IPS DF 4.7 (cell line): Measurements from ENCODE around the gene CCDC191.

Source experiments
- DNase-seq: peaks from one replicate; pipeline ENCODE4 v3.0.0-alpha.2; 2013; ENCODE audit warnings: low spot score; ENCODE audit errors: extremely low read depth

Gene CCDC191

DNA sequence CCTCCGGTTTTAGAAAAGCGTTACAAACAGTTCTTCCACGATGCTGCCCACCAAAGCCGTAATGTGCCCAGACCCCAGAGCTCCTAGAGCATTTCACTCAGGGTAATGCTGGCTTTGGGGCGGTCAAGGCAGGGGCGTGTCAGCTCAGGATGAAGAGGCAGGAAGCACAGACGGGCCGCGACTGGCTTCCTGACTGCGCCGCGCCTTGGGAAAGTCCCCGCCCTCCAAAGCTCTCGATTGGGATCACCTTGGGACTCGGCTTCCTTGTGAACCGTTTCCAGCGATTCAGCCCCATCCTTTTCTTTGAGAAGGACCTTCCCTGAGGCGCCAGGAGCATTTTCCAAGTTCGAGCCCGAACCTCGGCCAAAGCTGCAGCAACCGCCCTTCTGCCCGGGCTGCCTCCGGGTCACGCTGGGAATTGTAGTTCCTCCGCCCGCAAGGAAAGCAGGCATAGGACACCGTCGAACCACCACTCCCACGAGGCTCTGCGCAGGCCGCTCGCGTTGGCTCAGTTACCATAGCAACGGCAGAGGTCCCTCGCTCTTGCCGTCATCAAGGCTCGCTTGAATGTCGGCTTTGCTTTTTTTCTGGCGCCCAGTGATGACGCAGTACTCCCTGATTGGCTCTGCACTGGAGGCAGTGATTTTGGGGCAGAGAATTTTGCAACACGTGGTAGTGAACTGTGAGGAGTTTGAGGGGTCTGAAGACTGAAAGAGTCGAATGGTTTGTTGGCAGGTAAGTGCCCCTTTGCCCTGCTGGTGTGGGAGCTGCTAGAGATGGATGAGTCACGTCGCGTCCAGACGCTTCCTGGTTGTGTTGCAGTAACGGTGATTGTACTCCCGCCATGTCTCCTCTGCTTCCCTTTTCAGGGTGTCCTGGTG is at the start of gene CCDC191, which contains the start of gene QTRT2:
Gene CCDC191 (minus strand): TSS at position 397 of the 881 bp plus-strand sequence. CDS start 60 bp downstream, at position 337.
Gene QTRT2 (plus strand): TSS at position 608 of the 881 bp plus-strand sequence. CDS start 8,521 bp downstream, outside the sequence.
- peak; percentile 98 for DNase-seq

DNA sequence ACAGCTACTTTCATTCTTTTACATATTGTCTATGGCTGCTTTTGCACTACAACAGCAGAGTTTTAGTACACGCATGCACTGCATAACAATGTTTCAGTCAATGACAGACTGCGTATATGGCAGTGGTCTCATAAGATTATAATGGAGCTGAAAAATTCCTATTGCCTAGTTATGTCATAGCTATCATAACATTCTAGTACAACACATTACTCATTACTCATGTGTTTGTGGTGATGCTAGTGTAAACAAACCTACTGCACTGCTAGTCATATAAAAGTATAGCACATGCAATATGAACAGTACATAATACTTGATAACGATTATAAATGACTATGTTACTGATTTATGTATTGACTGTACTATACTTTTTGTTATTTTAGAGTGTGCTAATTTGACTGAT is 48.1 kb upstream of the CCDC191 start:
- no peak for DNase-seq

GRCh38 chr3:114103858-114104257 is 47.5 kb upstream of the CCDC191 start:
- DNase-seq: no peak

- DNase-seq: no peak
Observed at GRCh38 chr3:114103181-114103580, 46.9 kb upstream of the CCDC191 start.

GRCh38 chr3:114101101-114101500 is 44.8 kb upstream of the CCDC191 start:
- no peak for DNase-seq

DNA sequence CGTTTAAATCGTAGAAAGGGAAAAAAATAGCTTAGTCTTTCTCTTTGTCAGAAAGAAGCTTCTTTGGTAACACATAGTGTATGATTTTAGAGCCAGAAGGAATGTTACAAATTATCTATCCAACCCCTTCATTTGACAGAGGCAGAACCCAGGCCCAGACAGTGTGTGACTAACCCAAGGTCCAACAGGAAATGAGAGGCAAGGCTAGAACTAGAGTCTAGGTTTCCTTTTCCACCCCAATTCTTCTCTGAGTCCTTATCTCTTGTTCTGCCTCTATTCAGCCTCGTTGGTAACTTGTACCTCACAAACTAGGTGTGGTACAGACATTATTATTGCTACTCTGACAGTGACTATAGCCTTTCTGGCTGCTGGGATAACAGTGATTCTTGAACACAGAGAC is 39.5 kb upstream of the CCDC191 start:
- no peak for DNase-seq

DNA sequence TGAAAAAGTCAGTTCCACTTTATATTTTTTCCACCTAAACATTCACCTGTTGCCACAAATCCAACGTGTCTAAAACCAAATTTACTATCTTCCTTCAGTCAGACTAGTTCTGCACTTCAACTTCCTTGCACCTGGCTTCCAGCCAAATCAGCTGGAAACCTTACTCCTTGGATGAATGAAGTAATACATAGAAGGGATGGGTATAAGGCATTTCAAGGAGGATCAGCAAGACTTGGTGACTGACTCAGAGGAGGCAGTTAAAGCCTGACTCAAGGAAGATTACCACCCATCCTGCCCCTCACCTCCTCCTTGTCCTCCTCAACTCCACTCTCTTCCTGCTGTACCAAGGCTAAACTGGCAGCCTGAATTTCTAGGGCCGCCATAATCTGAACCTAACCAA is 37.3 kb upstream of the CCDC191 start:
- DNase-seq: no peak

DNA sequence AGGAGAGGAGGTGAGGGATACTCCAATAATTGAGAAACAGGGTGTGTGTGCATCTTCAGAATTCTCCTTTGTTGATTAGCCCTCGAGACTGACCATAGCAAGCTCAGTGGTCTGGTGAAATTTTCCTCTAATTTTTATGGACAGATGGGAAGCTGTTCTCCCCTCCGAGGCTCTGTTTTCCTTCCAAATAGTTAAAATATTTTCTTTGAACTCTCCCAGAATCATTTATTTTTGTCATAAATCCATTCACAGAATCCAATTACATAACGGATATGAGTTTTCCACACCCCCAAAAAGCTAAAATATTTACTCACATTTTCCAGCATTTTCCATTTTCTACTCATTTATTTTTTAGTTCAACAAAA is 36.7 kb upstream of the CCDC191 start:
- DNase-seq: no peak

DNA sequence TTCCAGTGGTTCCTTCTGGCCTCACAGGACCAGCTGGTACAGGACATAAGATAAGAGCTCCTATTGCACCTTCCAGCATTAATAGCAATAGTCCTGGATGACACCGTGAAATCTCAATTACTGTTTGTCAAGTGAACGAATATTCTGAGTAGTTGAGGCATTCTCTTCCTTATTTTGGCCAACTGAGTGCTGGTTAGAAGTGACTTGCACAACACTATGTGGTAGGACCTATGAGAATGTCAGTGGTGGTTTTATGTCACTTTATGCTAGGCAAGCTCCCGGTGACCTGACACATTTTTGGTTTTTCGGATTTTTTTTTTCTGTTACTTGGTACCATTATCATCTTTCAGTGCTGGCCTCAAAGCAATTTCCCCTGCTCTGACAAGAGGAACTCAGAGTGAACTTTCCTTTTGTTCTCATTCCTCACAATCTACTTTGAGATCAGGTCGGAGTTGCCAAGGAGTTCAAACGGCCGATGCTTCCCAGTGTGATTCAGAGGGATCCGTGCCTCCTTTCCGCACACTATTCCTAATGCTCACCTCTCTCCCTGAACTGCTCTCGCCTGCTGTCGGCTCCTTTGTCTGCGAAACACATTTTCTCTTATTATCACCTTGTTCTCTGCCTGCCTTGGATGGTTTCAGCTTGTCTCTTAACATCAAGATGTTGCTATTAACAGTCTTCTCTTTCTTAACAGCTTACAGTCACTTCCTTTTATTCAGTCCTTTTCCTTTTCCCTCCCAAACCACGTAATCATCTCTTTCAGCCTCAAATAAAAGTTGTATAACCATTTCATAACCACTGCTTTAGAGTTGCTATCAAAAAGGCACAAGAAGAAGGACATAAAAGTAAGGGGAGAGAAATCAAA is 36.1 kb upstream of the CCDC191 start:
- DNase-seq: no peak

- no peak for DNase-seq
Observed at GRCh38 chr3:114089675-114090074, 33.3 kb upstream of the CCDC191 start.

GRCh38 chr3:114086356-114086755 is 30.0 kb upstream of the CCDC191 start:
- no peak for DNase-seq

- DNase-seq: no peak
Observed at GRCh38 chr3:114083112-114083511, 26.8 kb upstream of the CCDC191 start.

DNA sequence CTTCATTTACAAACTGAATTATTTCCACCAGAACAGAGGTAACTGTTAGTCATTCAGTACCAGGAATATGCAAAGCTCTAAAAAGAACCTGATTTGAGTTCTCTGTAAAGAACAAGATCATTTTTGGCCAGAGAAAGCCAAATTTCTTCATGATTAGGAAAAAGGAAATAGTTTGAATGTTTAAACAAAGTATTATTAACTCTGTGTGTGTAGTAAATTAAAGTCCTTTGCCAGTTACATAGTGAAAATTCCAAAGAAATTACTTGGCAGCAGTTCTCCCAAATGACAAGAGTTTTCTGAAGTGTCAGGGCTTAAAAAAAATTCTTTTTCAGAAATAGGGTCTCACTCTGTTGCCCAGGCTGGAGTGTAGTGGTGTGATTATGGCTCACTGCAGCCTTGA is 24.7 kb upstream of the CCDC191 start:
- DNase-seq: no peak

DNA sequence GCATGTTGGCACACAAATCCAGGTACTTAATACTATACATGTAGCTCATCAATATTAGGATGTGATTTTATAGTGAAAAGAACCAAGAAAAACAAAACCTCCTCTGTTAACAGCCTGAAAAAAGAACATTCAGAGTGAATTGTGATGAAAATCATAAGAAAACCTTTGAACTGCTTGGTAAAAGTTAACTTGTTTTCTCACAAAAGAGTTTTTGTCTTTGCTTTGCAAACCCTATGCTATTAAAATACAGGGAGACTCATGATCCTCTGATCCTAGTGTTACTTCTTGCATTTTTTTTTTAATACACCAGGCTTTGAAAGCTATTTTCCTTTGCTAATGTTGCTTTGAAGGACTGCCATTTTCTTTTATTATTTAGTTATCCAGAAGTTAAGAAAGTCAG is 23.9 kb upstream of the CCDC191 start:
- DNase-seq: no peak

- no peak for DNase-seq
Observed at GRCh38 chr3:114079761-114080160, 23.4 kb upstream of the CCDC191 start.

DNA sequence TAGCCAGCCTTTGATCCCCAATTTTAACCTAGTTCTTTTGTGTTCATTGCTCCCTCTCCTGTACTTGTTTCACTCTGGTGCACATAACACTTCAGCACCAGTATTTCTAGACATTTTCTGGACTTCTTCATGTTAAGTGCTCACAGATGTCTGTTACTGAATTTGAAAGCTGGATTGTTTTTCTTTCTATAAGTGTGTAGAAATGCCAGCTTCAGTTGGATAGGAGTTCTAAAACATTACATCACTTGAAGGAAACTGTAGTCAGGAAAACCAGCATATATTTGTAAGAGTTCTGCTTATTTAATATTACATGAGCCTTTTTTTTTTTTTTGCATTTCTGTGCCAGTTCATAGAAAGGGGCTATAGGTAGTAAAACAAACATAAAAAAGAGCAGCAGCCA is 21.8 kb upstream of the CCDC191 start:
- no peak for DNase-seq

DNA sequence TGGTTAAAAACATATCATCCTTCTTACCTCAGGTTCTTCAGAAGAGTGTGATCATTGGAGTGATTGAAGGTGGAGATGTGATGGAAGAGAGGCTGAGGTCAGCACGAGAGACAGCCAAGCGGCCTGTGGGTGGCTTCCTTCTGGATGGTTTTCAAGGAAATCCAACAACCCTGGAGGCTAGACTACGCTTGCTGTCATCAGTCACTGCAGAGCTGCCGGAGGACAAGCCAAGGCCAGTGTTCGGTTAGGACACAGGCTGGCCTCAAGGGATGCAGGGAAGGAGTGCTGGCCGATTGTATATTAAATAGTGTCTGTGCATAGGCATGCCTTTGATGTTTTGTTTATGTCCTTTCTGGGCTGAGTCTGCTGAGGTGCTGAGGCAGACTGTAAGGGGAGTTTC is 20.4 kb upstream of the CCDC191 start:
- no peak for DNase-seq

- no peak for DNase-seq
Observed at GRCh38 chr3:114071786-114072185, 15.5 kb upstream of the CCDC191 start.

- DNase-seq: no peak
Observed at GRCh38 chr3:114068336-114068735, 12.0 kb upstream of the CCDC191 start.

DNA sequence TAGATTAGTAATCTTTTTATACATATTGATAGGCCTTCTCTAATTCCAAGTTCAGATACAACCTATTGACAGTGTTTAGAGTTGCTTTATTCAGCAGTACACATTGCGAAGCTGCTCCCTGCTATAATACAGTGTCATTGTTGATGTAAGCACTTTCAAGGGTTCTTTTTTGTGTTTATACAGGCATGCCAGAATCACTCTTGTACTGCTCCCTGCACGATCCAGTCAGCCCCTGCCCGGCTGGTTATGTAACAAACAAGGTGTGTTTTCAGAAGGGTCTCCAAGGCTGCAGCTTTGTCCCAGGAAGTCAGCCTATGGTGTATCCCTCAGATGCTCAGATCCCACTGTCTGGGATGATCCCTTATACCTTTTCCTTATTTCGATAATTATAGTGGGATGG is 11.5 kb upstream of the CCDC191 start:
- DNase-seq: no peak

- no peak for DNase-seq
Observed at GRCh38 chr3:114060906-114061655, 4.8 kb upstream of the CCDC191 start.

GRCh38 chr3:114058646-114059045 is 2.3 kb upstream of the CCDC191 start:
- no peak for DNase-seq
